GM21619 (cell line): ENCODE data around the gene CRAT.
"Not testable (repeated sequence)": the region's sequence is repeated elsewhere in the genome, so short reads cannot be mapped to it uniquely, and the experiment has no call there.

Experiments used
- ATAC-seq: cut with Tn5 transposase; IDR thresholded peaks from one replicate; pipeline ENCODE4 v1.9.1; 2021; ENCODE audit not compliant: unreplicated experiment

The CRAT gene

GRCh38 chr9:129138476-129139232 is 28.1 kb upstream of the CRAT start:
- ATAC-seq = no peak

- ATAC-seq = no peak
Observed at GRCh38 chr9:129138144-129138462, 27.5 kb upstream of the CRAT start.

- no peak for ATAC-seq
Observed at GRCh38 chr9:129137292-129138143, 26.9 kb upstream of the CRAT start.

- no peak for ATAC-seq
Observed at GRCh38 chr9:129136446-129137035, 25.9 kb upstream of the CRAT start.

- ATAC-seq = no peak
Observed at GRCh38 chr9:129135476-129135875, 24.9 kb upstream of the CRAT start.

- ATAC-seq = no peak
Observed at GRCh38 chr9:129133082-129133481, 22.5 kb upstream of the CRAT start.

GRCh38 chr9:129131300-129132145 is 20.9 kb upstream of the CRAT start:
- peak; percentile 57 for ATAC-seq

GRCh38 chr9:129130791-129131190 is 20.2 kb upstream of the CRAT start:
- ATAC-seq = no peak

GRCh38 chr9:129130271-129130670 is 19.7 kb upstream of the CRAT start:
- not testable (repeated sequence) for ATAC-seq

- ATAC-seq = no peak
Observed at GRCh38 chr9:129128689-129129088, 18.1 kb upstream of the CRAT start.

GRCh38 chr9:129126749-129127618 is 16.4 kb upstream of the CRAT start:
- no peak for ATAC-seq

GRCh38 chr9:129125478-129125877 is 14.9 kb upstream of the CRAT start:
- no peak for ATAC-seq

GRCh38 chr9:129124506-129125069 is 14.0 kb upstream of the CRAT start:
- ATAC-seq = no peak

GRCh38 chr9:129122976-129123375 is 12.4 kb upstream of the CRAT start:
- ATAC-seq = not testable (repeated sequence)

- ATAC-seq = no peak
Observed at GRCh38 chr9:129122133-129122532, 11.5 kb upstream of the CRAT start.

- ATAC-seq = no peak
Observed at GRCh38 chr9:129121483-129121882, 10.9 kb upstream of the CRAT start.

GRCh38 chr9:129118799-129119198 is 8.2 kb upstream of the CRAT start:
- no peak for ATAC-seq

- ATAC-seq = no peak
Observed at GRCh38 chr9:129113645-129114304, 3.2 kb upstream of the CRAT start.

GRCh38 chr9:129112526-129112925 is 1.9 kb upstream of the CRAT start:
- not testable (repeated sequence) for ATAC-seq
